HG03064 (cell line): ENCODE results near the gene LRP5.

Experiments
- ATAC-seq: cut with Tn5 transposase; IDR thresholded peaks from one replicate; pipeline ENCODE4 v1.9.1; 2021; ENCODE audit warnings: low read depth; ENCODE audit not compliant: unreplicated experiment

The LRP5 gene

DNA sequence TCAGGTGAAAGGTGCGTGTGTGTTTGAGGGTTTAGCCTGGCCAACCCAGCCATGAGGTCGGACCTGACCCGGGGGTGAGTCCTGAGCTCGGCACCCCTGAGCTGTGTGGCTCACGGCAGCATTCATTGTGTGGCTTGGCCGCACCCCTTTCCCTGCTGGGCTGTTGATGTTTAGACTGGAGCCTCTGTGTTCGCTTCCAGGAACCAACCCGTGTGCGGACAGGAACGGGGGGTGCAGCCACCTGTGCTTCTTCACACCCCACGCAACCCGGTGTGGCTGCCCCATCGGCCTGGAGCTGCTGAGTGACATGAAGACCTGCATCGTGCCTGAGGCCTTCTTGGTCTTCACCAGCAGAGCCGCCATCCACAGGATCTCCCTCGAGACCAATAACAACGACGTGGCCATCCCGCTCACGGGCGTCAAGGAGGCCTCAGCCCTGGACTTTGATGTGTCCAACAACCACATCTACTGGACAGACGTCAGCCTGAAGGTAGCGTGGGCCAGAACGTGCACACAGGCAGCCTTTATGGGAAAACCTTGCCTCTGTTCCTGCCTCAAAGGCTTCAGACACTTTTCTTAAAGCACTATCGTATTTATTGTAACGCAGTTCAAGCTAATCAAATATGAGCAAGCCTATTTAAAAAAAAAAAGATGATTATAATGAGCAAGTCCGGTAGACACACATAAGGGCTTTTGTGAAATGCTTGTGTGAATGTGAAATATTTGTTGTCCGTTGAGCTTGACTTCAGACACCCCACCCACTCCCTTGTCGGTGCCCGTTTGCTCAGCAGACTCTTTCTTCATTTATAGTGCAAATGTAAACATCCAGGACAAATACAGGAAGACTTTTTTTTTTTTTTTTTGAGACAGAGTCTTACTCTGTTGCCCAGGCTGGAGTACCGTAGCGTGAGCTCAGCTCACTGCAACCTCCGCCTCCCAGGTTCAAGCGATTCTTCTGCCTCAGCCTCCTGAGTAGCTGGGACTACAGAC lies 94.2 kb downstream of the LRP5 start:
- no peak for ATAC-seq

DNA sequence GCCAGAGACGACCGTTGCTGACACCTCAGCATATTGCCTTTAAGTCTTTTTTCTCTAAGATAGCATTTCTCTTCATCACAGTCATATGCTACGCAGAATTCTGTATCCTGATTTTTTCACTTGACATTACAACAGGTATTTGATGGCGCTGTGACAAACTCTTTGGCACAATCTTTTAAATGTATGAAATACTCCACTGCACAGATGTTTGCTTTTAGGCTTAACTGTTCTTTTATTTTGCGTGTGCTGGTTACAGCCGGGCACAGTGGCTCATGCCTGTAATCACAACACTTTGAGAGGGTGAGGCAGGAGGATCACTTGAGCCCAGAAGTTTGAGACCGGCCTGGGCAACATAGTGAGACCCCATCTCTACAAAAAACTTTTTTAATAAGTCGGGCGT lies 96.1 kb downstream of the LRP5 start:
- no peak for ATAC-seq

DNA sequence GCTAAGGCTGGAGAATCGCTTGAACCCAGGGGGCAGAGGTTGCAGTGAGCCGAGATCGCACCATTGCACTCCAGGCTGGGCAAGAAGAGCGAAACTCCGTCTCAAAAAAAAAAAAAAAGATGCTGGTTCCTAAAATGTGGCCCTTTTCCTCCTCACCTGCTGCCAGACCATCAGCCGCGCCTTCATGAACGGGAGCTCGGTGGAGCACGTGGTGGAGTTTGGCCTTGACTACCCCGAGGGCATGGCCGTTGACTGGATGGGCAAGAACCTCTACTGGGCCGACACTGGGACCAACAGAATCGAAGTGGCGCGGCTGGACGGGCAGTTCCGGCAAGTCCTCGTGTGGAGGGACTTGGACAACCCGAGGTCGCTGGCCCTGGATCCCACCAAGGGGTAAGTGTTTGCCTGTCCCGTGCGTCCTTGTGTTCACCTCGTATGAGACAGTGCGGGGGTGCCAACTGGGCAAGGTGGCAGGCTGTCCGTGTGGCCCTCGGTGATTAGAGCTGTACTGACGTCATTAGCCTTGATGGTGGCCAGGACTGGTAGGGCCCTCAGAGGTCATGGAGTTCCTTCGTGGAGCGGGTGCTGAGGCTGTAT lies 97.5 kb downstream of the LRP5 start:
- no peak for ATAC-seq

DNA sequence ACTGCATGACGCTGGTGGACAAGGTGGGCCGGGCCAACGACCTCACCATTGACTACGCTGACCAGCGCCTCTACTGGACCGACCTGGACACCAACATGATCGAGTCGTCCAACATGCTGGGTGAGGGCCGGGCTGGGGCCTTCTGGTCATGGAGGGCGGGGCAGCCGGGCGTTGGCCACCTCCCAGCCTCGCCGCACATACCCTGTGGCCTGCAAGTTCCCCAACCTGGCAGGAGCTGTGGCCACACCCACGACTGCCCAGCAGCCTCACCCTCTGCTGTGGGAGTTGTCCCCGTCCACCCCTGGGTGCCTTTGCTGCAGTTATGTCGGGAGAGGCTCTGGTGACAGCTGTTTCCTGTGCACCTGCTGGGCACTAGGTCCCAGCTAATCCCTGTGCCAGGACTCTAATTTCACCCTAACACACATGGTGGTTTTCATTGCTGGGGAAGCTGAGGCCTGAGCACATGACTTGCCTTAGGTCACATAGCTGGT lies 99.2 kb downstream of the LRP5 start:
- no peak for ATAC-seq

DNA sequence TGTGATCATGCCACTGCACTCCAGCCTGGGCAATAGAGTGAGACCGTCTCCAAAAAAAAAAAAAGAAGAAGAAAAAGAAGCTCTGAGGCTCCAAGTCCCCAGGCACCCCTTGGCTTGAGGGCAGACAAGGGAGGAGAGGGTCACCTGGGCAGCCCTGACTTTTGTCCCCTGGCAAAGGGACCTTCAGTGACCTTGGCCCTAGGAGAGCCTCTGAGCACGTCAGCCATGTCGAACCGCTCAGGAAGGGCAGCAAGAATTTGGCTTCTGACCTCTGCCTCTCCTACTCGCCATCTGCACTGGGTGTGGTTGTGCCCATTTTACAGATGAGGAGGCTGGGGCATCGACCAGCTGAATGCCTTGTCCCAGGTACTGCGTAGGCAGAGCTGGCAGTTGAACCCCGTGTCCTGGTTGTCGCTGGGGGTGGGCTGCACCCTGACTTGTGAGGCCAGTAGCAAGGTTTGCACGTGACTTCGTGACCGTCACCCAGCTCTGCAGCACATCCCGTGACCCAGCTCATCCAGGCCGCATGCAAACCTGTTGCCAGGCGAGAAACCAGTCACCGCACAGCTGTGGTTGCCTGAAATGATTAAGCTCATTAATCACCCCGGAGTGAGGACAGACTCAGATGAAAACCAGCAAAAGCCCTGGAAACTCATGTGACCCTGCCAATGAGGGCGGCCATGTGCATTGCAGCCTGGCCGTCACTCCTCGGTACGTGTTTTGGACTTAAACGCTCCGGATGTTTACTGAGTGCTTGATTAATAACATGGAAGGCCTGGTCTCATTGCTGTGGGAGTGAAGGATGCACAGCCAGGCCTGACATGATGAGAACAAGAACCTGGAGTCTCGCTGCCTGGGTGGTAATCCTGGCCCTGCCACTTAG lies 100.4 kb downstream of the LRP5 start:
- no peak for ATAC-seq

DNA sequence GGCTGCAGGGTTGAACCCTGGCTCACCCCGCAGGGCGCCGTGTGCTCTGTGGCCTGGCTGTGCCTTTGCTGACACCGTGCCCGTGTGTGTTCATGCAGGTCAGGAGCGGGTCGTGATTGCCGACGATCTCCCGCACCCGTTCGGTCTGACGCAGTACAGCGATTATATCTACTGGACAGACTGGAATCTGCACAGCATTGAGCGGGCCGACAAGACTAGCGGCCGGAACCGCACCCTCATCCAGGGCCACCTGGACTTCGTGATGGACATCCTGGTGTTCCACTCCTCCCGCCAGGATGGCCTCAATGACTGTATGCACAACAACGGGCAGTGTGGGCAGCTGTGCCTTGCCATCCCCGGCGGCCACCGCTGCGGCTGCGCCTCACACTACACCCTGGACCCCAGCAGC lies 101.2 kb downstream of the LRP5 start:
- no peak for ATAC-seq

DNA sequence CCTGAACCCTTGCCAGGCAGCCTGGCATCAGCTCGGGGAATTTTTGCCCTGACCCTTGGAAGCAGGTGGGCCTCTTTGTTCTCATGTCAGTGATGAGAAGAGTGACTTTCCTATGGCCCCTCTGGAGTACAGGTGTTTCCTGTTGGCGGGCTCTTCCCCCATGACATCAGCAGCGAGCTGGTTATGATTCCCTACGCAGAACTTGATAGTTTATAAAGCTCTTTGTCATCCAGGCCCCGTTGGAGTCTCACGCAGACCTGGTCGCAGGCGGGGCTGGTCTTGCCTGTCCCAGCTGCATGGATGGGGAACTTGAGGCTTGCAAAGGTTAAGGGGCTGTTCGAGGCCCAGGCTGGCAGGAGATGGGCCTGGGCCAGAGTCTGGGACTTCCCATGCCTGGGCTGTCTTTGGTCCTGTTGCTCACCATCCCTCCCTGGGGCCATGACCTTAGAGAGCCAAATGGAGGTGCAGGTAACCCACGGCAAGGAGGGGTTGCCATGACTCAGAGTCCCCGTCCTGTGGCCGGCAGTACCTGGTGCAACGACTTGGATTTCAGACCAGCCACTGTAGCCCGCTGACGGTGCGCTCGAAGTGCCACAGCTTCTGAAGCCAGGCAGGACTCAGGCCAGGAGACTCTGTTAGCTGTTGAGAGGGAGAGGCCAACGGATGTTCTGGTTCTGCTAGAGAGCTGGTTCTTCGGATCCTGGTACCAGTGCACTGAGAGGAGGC lies 102.3 kb downstream of the LRP5 start:
- ATAC-seq = no peak

DNA sequence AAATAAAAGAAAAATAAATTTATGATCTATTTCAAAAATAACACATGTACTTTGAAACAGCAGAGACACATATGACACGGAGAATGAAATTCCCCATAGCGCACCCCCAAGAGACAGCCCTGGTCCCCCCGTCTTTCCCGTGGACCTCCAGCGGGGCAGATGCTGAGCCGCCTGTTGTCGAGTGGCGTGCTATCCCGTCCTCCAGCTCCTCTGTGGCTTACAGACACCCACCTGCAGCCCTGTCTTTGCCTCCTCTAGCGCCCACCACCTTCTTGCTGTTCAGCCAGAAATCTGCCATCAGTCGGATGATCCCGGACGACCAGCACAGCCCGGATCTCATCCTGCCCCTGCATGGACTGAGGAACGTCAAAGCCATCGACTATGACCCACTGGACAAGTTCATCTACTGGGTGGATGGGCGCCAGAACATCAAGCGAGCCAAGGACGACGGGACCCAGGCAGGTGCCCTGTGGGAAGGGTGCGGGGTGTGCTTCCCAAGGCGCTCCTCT lies 103.7 kb downstream of the LRP5 start:
- ATAC-seq = no peak

DNA sequence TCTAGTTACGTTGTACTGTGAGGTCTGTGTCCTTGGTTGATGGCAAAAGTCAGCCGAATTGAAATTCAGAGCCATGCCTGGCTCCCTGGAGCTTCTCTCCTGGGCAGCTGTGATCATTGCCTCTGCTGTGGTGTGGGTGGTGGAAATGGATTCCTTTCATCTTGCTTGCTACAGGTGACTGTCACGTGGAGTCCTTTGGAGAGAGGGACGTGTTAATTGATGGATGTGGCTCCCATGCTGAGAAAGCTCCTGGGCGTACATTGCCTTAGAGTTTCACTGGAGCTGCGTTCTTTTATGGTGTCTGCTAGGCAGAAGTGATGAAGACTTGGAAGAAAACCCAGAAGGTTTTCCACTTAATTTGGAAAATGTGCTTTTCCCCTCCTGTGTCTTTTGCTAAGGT lies 106.3 kb downstream of the LRP5 start:
- no peak for ATAC-seq

DNA sequence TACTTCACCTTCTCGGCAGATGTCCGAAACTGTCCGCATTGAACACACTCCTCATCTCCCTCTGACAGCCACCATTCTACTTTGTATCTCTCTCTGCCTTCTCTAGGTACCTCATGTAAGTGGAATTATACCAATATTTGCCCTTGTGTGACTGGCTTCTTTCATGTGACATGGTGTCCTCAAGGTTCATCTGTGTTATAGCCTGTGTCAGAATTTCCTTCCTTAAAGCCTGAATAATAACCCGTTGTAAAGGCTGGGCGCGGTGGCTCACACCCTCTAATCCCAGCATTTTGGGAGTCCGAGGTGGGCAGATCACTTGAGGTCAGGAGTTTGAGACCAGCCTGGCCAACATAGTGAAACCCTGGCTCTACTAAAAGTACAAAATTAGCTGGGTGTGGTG lies 107.8 kb downstream of the LRP5 start:
- no peak for ATAC-seq

DNA sequence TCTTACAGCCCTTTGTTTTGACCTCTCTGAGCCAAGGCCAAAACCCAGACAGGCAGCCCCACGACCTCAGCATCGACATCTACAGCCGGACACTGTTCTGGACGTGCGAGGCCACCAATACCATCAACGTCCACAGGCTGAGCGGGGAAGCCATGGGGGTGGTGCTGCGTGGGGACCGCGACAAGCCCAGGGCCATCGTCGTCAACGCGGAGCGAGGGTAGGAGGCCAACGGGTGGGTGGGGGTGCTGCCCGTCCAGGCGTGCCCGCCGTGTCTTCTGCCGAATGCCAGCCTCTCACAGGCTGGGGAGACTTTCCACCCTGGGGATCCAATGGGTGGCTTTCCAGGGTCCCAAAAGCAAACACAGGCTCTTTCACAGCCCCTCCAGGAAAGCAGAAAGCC lies 111.1 kb downstream of the LRP5 start:
- ATAC-seq = no peak

DNA sequence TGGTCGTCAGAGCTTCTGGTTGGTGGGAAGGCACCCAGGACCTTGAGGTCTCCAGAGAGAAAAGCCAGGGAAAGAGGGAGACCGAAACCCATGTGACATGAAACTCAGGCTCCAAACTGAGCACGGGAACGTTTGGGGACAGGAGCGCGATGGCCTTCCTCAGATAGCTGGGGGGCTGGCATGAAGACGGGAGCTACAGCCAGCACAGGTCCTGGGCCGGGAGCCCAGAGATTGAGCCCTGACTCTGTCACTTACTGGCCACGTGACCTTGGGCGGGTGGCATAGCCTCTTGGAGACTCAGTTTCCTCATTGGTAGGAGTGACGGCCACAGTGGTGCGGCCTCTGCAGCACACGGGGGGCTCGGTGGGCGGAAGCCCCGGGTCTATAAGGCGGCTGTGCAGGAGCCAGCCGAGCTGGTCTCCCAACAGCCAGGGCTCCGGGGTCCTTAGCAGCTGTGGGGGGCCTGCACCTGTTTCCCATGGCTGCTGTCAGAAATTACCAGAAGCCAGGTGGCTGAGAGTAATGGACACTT lies 111.8 kb downstream of the LRP5 start:
- ATAC-seq = no peak

DNA sequence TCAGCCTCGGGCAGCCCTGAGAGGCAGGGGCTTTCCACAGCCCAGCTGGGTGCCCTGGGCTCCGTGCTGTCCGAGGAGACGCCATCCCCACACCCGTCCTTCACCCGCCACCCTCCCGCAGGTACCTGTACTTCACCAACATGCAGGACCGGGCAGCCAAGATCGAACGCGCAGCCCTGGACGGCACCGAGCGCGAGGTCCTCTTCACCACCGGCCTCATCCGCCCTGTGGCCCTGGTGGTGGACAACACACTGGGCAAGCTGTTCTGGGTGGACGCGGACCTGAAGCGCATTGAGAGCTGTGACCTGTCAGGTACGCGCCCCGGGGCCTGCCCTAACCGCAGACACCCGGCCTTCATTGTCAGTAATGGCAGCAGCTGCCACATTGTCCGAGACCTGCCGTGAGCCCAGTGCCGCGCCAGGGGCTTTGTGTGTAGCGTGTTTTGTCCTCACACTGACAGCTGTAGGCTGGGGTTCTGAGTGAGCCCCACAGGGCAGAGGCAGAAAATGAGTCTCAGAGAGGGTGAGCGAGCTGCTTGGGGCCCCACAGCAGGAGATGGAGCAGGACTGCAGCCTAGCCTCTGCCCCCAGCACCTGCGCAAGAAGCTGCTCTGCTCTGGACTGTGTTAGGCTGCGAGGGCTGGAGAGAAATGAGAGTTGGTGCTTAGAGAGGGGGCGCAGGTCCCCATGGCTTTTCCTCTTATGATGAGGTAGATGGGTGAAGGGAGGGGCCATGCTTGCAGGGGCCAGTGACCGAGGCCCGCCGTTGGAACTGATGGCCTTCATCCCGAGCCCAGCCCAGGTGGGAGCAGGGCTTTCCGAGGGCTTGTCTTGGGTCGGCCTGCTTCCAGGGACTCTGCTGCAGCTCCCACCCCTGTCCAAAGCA lies 112.8 kb downstream of the LRP5 start:
- no peak for ATAC-seq

DNA sequence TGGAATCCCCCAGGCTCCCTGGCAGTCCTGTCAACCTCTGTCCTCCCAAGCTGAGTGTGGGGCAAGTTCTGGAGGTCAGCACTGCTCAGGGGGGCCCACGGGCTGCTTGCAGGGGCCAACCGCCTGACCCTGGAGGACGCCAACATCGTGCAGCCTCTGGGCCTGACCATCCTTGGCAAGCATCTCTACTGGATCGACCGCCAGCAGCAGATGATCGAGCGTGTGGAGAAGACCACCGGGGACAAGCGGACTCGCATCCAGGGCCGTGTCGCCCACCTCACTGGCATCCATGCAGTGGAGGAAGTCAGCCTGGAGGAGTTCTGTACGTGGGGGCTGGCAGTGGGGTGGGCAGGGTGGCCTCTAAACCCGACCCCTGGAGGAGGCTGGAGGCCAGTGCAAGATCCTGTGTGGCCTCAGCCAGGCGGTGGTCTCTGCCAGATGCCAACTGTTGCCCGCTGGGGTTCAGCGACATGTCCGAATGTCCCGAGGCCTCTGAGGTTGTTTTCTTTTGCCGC lies 113.5 kb downstream of the LRP5 start:
- ATAC-seq = no peak

DNA sequence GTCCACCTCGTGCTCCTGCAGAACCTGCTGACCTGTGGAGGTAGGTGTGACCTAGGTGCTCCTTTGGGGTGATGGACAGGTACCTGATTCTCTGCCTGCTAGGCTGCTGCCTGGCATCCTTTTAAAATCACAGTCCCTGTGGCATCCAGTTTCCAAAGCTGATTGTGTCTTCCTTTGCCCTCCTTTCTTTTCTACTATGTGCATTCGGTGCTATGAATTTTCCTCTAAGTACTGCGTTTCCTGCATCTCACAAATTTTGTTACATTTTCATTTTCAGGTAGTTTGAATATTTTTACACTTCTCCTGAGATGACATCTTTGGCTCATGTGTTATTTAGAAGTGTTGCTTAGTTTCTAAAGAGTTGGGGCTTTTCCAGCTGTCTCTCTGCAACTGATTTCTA lies 117.3 kb downstream of the LRP5 start:
- no peak for ATAC-seq

DNA sequence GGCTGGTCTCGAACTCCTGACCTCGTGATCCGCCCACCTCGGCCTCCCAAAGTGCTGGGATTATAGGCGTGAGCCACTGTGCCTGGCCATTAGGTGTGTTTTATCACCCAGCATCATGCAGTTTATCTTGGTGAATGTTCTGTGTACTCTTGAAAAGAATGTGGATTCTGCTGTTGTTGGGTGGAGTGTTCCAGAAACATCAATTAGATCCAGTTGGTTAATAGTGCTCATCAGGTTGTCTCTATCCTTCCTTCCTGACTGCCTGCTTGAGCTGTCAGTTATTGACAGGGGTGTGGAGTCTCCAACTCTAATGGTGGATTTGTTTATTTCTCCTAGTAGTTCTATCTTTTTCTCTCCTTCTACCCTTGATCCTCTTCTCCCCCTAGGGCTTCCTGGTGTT lies 118.0 kb downstream of the LRP5 start:
- ATAC-seq = no peak

DNA sequence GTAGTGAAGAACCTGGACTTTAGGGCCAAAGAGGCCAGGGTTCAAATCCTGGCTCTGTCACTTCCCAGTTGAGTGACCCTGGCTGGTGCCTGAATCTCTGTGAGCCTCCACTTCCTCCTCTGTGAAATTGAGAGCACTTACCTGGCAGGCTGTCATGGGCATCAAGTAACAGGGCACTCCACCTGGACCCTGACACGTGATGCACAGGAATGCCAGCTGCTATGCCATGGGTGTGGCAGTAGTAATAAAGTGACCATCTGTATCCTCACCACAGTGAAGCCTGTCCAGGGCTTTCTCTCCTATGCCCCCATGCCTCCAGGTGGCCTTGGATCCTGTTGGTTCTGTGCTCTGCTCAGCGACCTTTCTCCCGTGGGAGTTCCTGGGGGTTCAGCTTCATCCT lies 118.4 kb downstream of the LRP5 start:
- ATAC-seq = no peak

DNA sequence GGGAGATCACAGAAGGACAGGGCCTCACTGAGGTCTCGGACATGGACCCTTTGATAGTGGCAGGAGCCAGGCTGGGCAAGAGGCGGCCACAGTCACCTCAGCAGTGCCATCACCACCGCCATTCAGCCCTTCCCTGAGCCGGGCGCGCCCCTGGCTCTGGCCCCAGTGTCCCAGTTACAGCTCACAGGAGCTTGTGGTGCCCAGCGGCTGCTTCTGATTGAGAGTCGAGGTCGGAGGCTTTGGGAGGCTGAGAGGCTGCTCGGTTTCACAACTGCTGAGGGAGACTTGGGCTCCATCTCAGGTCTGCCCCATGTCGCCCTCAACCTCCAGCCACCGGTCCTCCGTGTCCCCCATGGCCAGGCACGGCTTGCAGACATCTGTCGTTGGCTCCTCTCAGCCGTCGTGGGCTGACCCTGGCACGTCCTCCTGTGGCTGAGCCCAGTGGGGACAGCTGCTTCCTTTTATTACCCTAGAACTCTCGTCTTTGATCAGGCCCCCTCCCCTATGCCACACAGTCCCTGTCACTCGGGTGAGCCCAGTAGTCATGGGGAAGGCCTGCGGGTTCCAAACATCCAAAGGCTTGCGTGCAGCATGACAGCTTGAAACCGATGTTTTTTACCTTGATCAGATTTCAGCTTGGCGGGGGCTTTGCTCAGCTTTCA lies 119.7 kb downstream of the LRP5 start:
- ATAC-seq = no peak
